Spinal cord (tissue), 10 donors: ENCODE data around the gene MKRN2OS. TPM values are rescaled to one million over a fixed set of nuclear protein-coding genes. Genes with fewer than 3 reads are reported as not detected.
A peak's percentile ranks its signal among the peaks of the same experiment; 100 is the strongest.

Source experiments
- DNase-seq, 6 donors: peaks; one replicate each; pipeline versions ENCODE4 v3.0.0 to v3.0.0-alpha.2; 2013 to 2015; ENCODE audit warnings: low spot score in 6 of 6, low read depth in 4 of 6
- H3K27ac ChIP-seq: one replicate; pipeline ENCODE4 v1.5.1; 2013; ENCODE audit warnings: low read depth, low read length, control low read depth
- H3K27me3 ChIP-seq: one replicate; pipeline ENCODE4 v1.6.1; 2013; ENCODE audit warnings: low read length; ENCODE audit not compliant: control insufficient read depth, insufficient read depth
- H3K36me3 ChIP-seq: one replicate; pipeline ENCODE4 v1.6.1; 2013; ENCODE audit warnings: low read length; ENCODE audit not compliant: control insufficient read depth, insufficient read depth
- H3K4me1 ChIP-seq: one replicate; pipeline ENCODE4 v1.6.1; 2013; ENCODE audit warnings: low read length; ENCODE audit not compliant: control insufficient read depth, insufficient read depth
- H3K4me3 ChIP-seq: one replicate; pipeline ENCODE4 v1.5.1; 2013; ENCODE audit warnings: low read depth, low read length, control low read depth
- H3K9me3 ChIP-seq: one replicate; pipeline ENCODE4 v1.6.1; 2013; ENCODE audit warnings: low read length; ENCODE audit not compliant: control insufficient read depth, insufficient read depth
- WGBS: methylation state at CpG from one replicate; pipeline ENCODE4 v1.1.5; 2013; ENCODE audit warnings: missing lambda C conversion rate; ENCODE audit not compliant: insufficient coverage; 5-methylcytosine and 5-hydroxymethylcytosine counted together
- polyA plus RNA-seq, 2 donors: library from polyadenylated mRNA; unstranded; fragments of 120-200 nt; gene quantifications; one replicate each; pipeline ENCODE4 v1.2.1, GENCODE V29; 2013; ENCODE audit not compliant: insufficient read length in 2 of 2
- total RNA-seq, 2 donors: library from RNA; depleted of rRNA in 1 of 2; stranded (reverse); fragments of 120-200 nt in 1 of 2; fragments of >200 nt in 1 of 2; gene quantifications; one replicate each; pipeline versions ENCODE4 v1.2.3 to v1.2.4, GENCODE V29; 2013 to 2014
- donor health status: healthy.

The MKRN2OS gene
- total and polyA plus RNA-seq, 4 donors = 0.20 to 3.6 (median 1.4) TPM; not detected in 1

DNA sequence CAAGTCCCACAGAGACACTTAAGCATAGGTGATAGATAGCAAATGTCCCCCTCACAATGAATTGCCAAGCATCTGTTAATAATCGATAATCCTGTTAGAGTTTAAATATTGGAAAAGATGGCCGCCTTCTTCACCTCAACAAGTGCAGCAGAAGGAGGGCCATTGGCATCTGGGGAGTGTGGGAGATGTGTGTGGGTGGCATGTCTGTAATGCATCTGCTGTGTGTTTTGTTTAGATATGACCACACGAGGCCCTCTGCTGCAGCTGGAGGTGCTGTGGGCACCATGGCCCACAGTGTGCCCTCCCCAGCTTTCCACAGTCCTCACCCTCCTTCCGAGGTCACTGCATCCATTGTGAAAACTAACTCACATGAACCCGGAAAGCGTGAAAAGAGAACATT, 24.5 kb upstream of the MKRN2OS start:
- H3K4me3 ChIP-seq = no peak overlapping the region
- no peak overlapping the region for H3K27ac ChIP-seq

DNA sequence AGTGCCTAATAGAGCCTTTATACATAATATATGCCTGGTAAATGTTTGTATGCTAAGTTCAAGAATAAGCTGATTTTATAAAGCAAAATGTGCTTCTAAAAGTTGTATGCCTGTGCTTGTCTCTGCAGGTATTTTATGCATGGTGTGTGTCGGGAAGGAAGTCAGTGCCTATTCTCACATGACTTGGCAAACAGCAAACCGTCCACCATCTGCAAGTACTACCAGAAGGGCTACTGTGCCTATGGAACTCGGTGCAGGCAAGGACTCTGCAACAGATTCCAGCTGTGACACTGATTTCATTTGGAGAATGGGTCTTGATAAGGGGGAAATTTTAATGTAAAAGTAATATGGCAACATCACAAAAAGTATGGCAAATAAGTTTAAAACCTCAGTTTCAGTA, 23.4 kb upstream of the MKRN2OS start:
- 100% methylated on average over 1 of the region's 3 CpGs for WGBS
- no peak for DNase-seq
- Histone ChIP-seq H3K4me1 (no peaks in the 10 kb centered on the region), H3K27ac (no peak overlapping the region), H3K4me3 (no peak overlapping the region), H3K36me3 (peaks cover 34% of the 10 kb centered on the region), H3K27me3 (no peaks in the 10 kb centered on the region), H3K9me3 (peaks cover 2% of the 10 kb centered on the region)

More for the DNA sequence above, 24.5 kb upstream of the MKRN2OS start:
- 82% methylated on average over 5 of the region's 6 CpGs for WGBS
- H3K36me3 ChIP-seq = peaks cover 42% of the 10 kb centered on the region
- H3K4me1 ChIP-seq = no peaks in the 10 kb centered on the region
- H3K27me3 ChIP-seq = no peaks in the 10 kb centered on the region
- peaks cover 2% of the 10 kb centered on the region for H3K9me3 ChIP-seq
- no peak for DNase-seq

DNA sequence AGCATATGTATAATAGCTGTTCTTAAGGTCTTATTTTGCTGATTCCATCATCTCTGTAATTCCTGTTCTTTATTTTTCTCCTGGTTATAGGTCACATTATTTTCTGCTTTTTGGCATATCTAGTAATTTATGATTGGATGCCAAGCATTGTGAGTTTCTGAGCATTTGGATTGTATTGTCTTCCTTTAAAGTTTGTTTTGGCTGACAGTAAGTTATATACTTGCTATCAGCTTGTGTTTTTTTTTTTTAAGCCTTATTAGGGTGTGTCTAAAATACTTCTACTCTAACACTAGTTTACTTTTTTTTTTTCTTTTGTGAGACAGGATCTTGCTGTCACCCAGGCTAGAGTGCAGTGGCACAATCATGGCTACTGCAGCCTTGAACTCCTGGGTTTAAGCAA, 21.7 kb upstream of the MKRN2OS start:
- Histone ChIP-seq H3K9me3 (peaks cover 2% of the 10 kb centered on the region), H3K27ac (no peak overlapping the region), H3K36me3 (peaks cover 19% of the 10 kb centered on the region), H3K4me3 (no peak overlapping the region), H3K27me3 (no peaks in the 10 kb centered on the region), H3K4me1 (no peaks in the 10 kb centered on the region)
- DNase-seq = no peak

DNA sequence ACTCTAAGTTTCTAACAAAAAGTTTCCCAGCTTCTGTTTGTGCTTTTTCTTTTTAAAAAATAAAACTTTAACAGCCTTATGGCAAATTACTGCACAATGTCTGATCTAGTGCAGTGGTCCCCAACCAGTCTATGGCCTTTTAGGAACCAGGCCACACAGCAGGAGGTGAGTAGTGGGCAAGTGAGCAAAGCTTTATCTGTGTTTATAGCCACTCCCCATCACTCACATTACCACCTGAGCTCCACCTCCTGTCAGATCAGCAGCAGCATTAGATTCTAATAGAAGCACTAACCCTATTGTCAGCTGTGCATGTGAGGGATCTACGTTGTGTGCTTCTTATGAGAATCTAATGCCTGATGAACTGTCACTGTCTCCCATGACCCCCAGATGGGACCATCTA, 17.2 kb upstream of the MKRN2OS start:
- H3K27me3 ChIP-seq = no peaks in the 10 kb centered on the region
- WGBS = no CpG with 5 or more reads among the region's 1 CpG
- H3K36me3 ChIP-seq = no peaks in the 10 kb centered on the region
- no peak overlapping the region for H3K4me3 ChIP-seq
- no peaks in the 10 kb centered on the region for H3K4me1 ChIP-seq
- no peak for DNase-seq
- no peak overlapping the region for H3K27ac ChIP-seq
- H3K9me3 ChIP-seq = peaks cover 2% of the 10 kb centered on the region

DNA sequence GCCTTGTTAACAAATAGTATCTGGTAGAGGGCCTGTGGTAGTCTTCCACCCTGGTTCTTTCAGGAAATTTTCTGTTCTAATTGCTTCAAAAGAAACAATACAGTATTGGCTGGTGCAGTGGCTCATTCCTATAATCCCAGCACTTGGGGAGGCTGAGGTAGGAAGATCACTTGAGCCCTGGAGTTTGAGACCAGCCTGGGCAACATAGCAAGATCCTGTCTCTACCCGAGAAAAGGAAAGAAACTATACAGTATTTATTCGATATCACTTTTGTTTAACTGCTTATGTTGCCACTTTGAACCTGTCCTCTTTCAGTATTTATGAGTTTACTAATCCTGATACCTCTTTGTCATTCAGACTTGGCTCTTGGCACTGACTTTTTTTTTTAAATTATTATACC, 16.1 kb upstream of the MKRN2OS start:
- Histone ChIP-seq H3K9me3 (peaks cover 2% of the 10 kb centered on the region), H3K36me3 (no peaks in the 10 kb centered on the region), H3K4me1 (no peaks in the 10 kb centered on the region), H3K27me3 (no peaks in the 10 kb centered on the region), H3K27ac (no peak overlapping the region), H3K4me3 (no peak overlapping the region)
- WGBS = 100% methylated on average over 1 of the region's 2 CpGs
- no peak for DNase-seq

DNA sequence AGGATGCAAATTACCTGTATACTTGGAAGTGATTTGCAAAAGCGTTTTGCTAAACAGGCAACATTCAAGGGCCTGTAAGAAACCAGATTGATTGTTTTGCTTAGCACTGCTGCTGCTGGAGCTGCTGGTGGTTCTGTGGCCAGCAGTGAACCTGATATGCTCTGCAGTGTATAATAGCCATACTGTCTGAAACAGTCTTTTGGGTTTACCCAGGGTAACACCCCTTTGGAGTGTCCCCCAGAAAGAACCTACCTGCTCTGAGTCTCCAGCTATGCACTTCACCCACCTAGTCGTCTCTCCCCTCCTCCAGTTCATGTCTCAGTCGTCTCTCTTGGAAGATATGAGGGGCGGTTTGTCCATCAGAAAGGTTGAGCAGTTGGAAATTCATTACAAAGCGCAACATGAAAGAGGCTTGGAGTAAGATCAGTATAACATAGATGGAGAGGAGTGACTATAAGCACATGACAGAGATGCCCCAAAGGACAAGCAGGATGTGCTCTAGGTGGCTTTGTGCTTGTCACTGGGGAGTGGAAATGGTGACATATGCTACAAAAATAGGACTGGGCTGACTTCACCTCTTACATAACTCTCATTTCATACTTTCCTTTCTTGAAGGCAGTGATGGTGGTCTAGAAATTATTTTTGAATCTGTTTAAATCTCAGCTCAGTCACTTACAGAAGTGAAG, 15.3 kb upstream of the MKRN2OS start:
- no peak for DNase-seq
- no peak overlapping the region for H3K4me3 ChIP-seq
- H3K27ac ChIP-seq = no peak overlapping the region
- H3K27me3 ChIP-seq = no peaks in the 10 kb centered on the region
- H3K36me3 ChIP-seq = no peaks in the 10 kb centered on the region
- WGBS = 83% methylated on average over 3 of the region's 5 CpGs
- H3K4me1 ChIP-seq = peaks cover 6% of the 10 kb centered on the region
- H3K9me3 ChIP-seq = peaks cover 2% of the 10 kb centered on the region

DNA sequence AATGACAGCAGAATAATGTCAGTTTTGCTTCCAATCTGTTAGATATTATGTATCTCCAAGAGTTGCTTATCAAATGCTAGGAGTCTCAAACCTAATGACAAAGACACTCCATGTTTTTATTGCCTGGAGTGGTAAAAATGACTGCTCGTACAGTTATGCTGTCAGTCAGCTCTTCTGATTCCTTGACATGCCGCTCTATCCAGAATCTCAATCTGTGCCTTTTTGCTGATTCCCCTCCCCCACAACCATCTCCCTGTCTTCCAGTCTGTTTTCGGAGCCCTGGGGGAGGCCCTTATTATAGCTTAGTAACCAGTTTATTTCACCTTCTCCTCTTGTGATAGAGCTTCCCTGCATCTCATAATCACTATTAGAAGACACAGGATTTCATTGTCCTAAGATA, 14.2 kb upstream of the MKRN2OS start:
- no peak for DNase-seq
- no peaks in the 10 kb centered on the region for H3K27me3 ChIP-seq
- 67% methylated on average over 3 of the region's 3 CpGs for WGBS
- no peak overlapping the region for H3K27ac ChIP-seq
- H3K9me3 ChIP-seq = no peaks in the 10 kb centered on the region
- H3K36me3 ChIP-seq = no peaks in the 10 kb centered on the region
- H3K4me1 ChIP-seq = peaks cover 6% of the 10 kb centered on the region
- H3K4me3 ChIP-seq = no peak overlapping the region

DNA sequence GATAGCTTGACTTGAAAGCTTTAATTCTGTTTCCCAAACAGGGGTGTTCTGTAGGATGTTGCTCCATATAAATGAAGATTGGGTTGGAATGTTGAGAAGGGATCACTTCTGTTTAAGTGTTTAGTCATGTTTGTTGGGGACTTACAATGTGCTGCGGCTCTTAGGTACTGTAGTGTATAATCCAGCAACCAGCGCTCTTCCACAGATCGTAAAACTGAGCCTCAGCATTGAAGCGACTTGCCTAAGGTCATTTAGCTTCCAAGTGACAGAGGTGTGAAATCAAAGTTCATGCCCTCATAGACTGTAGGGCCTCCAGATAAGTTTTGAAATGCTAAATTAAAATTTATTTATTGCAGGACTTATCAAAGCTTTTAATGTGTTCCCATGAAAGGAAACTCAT, 13.4 kb upstream of the MKRN2OS start:
- DNase-seq = no peak
- Histone ChIP-seq H3K4me1 (peaks cover 10% of the 10 kb centered on the region), H3K4me3 (no peak overlapping the region), H3K27me3 (no peaks in the 10 kb centered on the region), H3K27ac (no peak overlapping the region), H3K9me3 (no peaks in the 10 kb centered on the region), H3K36me3 (no peaks in the 10 kb centered on the region)
- 47% methylated on average over 4 of the region's 4 CpGs for WGBS

DNA sequence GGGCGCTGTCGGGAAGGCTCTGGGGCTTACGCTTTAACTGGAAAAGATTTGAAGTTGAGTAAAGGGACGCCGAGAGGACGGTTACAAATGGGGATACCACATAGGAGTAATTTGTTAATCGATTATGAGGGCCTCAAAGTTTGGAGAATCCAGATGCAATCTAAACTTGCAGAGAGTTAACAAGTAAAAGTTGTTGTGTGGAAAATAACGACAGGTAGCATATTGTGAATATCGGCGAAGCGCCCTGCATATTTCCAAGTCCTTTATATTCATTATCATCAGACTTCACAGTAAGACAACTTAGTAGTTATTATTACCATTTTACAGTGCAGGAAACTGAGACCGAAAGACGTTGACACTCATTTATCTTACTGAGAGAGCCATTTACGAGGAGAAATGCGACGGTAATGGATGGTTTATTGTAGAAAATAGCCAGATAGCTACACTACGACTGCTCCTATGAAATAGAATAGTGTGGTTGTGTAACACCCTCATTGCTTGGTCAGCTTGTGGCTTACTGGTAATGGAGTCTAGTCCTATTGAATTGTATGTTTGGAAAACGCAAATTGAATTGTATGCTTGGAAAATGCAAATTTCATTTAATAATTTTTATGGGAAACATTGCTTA, 12.3 kb upstream of the MKRN2OS start:
- no peaks in the 10 kb centered on the region for H3K27me3 ChIP-seq
- H3K9me3 ChIP-seq = no peaks in the 10 kb centered on the region
- 0% methylated on average over 7 of the region's 18 CpGs for WGBS
- no peaks in the 10 kb centered on the region for H3K36me3 ChIP-seq
- peak overlapping the region; percentile 97 for H3K27ac ChIP-seq
- peak in 1 of 6 donors; percentile 19 for DNase-seq
- H3K4me1 ChIP-seq = peaks cover 10% of the 10 kb centered on the region
- H3K4me3 ChIP-seq = peak overlapping the region; percentile 91
